NCI-H1694 (cell line): ENCODE data around the gene MCOLN1.
"Not testable (repeated sequence)": the region's sequence is repeated elsewhere in the genome, so short reads cannot be mapped to it uniquely, and the experiment has no call there.

Source experiments
- DNase-seq: peaks from one replicate; lab custom pipeline; 2025; lab: John Stamatoyannopoulos, UW

MCOLN1 gene

DNA sequence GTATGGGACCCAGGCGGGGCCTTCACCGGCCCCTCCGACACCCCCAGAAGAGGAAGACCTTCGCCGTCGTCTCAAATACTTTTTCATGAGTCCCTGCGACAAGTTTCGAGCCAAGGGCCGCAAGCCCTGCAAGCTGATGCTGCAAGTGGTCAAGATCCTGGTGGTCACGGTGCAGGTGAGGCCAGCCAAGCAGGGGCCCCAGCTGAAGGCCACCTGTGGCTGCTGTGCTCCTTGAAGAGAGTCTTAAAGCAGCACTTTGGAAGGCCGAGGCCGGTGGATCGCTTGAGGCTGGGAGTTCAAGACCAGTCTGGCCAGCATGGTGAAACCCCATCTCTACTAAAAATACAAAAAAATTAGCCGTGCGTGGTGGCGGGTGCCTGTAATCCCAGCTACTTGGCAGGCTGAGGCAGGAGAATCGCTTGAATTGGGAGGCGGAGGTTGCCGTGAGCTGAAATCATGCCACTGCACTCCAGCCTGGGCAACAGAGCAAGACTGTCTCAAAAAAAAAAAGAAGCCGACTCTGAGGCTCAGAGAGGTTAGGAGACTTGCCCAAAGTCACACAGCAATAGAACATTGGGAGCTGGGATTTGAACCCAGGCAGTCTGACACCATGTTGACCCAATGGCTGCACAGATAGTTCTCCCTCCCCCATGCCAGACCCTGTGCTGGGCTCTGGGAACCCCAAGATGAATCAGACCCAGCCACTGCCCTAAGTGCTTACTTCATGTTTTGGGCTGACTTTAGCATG is 2.7 kb downstream of the MCOLN1 start:
- no peak for DNase-seq

DNA sequence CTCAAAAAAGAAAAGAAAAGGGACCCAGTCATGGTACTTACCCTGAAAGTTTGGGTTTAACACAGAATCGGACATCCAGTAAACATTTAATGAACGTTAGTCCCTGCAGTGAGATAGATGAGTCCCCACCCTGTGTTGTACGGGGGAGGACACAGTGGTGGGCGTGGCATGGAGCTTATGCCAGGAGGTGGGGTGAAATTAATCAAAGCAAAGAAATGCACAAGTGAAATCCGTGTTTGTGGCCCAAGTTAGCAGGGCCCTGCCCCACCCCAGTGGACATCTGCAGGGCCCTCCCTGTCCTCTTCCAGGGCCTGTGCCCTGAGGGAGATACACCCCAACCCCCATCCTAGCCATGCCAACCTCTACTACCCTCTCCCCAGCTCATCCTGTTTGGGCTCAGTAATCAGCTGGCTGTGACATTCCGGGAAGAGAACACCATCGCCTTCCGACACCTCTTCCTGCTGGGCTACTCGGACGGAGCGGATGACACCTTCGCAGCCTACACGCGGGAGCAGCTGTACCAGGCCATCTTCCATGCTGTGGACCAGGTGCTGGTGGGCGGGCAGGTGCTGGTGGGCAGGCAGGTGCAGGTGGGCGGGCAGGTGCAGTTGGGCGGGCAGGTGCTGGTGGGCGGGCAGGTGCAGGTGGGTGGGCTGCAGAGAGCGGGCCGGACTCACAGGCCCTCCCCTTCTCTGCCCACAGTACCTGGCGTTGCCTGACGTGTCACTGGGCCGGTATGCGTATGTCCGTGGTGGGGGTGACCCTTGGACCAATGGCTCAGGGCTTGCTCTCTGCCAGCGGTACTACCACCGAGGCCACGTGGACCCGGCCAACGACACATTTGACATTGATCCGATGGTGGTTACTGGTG is 3.9 kb downstream of the MCOLN1 start:
- DNase-seq = no peak

DNA sequence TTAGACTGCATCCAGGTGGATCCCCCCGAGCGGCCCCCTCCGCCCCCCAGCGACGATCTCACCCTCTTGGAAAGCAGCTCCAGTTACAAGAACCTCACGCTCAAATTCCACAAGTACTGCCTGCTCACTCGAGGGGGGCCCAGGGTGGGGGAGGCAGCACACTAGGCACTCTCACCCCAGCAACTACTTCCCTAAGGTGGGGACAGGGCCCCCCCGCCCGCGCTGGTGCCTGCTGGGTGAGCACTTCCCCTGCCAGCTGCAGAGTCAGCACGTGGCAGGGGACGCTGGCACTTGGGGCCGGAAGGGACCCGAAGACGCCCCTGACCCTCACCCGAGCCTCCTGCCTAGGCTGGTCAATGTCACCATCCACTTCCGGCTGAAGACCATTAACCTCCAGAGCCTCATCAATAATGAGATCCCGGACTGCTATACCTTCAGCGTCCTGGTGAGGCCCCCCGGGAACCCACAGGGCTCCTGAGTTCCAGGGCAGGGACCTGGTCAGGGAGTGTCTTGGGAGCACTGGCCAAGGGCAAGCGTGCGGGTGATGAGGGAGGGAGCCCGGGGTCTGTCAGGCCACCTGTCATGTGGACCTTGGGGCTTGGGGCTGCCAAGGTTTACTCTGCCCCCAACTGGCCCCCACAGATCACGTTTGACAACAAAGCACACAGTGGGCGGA is 5.2 kb downstream of the MCOLN1 start:
- DNase-seq = no peak

DNA sequence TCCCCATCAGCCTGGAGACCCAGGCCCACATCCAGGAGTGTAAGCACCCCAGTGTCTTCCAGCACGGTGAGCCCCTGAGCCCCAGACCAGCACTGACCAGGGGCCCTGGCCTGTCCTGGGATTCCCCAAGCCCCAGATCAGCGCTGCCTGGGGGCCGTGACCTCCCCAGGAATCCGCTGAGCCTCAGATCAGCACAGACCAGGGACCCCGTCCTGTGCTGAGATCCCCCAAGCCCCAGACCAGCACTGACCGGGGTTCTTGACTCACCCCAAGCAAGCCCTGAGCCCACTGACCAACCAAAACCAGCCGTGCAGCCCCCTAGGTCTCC is 5.7 kb downstream of the MCOLN1 start:
- DNase-seq = no peak

DNA sequence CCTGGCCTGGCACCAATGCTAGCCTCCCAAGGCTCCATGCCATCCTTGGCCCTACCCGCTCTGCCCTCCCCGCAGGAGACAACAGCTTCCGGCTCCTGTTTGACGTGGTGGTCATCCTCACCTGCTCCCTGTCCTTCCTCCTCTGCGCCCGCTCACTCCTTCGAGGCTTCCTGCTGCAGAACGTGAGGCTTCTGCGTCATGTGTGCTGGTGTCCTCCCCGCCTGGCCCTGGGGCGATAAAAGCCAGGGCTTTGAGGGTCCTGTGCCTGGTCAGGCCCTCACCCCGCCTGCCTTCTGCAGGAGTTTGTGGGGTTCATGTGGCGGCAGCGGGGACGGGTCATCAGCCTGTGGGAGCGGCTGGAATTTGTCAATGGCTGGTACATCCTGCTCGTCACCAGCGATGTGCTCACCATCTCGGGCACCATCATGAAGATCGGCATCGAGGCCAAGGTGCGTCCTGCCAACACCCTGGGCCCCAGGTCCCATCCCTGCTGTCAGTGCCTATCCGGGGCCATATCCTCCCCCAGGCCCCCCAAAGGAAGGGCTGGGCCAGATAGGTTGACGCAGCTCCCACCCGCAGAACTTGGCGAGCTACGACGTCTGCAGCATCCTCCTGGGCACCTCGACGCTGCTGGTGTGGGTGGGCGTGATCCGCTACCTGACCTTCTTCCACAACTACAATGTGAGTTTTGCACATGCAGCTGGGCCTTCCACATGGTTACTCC is 6.3 kb downstream of the MCOLN1 start:
- no peak for DNase-seq

DNA sequence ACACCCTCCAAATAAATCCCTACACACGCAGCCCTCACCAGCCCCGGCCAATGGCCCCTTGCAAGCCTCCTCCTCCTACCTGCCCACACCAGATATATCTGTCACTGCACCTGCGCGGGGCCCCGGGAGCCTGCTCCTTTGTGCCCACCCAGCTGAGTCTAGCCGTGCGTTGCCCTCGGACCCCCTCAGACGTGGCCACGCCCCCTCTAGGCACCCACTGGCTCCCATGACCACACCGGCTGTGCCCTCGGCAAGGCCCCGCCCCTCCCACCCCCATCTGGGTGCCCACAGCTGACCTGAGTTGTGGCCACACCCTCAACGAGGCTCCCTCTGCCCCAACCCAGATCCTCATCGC is 6.8 kb downstream of the MCOLN1 start:
- DNase-seq = no peak

DNA sequence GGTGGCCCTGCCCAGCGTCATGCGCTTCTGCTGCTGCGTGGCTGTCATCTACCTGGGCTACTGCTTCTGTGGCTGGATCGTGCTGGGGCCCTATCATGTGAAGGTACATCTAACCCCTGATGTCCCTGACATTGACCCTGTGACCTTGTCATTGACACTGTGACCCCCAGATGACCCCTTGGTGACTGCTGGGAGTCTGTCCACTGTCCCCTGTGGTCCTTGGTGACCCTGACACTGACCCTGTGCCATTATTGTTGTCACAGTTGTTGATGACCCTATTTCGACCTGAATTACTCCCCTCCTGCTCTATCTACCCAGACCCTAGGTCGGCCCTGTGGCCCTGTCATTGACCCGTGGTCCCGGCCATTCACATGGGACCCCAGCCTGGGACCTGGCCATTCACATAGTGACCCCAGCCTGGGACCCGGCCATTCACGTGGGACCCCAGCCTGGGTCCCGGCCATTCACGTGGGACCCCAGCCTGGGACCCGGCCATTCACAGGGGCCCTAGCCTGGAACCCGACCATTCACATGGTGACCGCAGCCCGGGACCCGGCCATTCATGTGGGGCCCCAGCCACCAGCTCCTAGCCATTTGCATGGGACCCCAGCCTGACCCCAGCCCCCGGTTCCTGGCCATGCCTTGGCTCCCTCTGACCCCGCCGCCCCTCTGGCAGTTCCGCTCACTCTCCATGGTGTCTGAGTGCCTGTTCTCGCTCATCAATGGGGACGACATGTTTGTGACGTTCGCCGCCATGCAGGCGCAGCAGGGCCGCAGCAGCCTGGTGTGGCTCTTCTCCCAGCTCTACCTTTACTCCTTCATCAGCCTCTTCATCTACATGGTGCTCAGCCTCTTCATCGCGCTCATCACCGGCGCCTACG is 7.4 kb downstream of the MCOLN1 start:
- DNase-seq = no peak

DNA sequence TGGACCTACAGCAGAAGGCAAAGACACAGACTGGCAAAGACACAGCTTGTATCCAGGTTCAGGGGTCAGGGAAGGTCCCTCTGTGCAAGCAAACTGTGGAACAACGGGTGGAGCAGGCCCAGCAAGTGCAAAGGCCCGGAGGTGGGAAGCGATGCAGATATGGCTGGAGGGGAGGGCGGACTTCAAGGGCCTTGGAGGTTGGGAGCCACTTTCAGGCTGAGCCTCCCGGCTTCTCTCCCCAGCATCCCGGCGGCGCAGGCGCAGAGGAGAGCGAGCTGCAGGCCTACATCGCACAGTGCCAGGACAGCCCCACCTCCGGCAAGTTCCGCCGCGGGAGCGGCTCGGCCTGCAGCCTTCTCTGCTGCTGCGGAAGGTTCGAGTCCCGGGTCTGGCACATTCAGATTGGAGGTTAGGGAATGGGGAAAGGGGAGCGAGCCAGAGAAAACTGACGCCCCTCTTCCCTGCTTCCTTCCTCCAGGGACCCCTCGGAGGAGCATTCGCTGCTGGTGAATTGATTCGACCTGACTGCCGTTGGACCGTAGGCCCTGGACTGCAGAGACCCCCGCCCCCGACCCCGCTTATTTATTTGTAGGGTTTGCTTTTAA is 11.0 kb downstream of the MCOLN1 start:
- no peak for DNase-seq

DNA sequence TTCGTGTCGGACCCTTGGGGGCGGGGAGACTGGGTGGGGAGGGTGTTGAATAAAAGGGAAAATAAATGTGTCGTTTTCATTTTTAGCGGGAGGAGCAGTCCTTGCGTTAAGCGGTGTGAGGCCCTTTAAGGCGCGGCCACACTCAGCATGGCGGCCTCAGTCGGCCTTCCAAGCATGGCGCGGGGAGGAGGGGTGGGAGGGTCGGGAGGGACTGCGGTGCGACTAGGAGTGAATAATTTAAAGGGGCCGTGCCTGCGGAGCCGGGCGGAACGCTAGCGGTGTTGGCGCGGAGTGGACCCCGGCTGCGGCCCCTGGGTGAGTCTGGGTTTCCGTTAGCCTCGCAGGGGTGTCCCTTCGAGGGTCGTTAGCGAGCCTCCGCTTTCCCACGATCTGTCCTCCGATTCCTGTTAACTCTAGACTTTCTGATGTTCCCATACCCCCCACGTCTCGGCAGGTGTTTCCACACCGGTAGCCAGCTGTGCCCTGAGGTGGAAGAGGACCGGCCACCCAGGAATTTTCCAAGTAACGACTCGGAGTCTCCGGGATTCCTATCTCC is 11.6 kb downstream of the MCOLN1 start:
- DNase-seq = peak; percentile 32

DNA sequence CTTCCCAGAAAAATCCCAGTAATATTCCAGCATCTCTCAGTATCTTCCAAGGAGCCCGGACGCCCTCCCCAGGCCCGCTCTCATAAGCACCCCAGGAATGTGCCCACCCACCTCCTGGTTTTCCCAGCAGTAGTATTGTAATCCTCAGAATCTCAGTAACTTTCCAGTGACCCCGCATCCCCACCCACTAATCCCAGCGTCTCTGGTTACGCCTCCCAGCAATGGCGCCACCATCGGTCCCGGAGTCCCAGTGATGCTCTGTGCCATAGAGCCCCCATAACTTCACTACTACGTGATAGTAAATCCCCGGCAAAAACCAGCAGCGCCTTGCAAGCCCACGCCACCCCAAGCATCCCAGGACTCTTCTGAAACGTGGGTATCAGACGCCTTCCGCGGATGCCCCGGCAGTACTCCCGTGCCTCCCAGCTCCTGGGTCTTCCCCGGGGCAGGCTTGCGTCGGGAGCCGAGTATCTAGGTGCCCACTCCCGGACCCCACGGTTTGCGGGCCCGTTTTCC is 12.2 kb downstream of the MCOLN1 start:
- no peak for DNase-seq

DNA sequence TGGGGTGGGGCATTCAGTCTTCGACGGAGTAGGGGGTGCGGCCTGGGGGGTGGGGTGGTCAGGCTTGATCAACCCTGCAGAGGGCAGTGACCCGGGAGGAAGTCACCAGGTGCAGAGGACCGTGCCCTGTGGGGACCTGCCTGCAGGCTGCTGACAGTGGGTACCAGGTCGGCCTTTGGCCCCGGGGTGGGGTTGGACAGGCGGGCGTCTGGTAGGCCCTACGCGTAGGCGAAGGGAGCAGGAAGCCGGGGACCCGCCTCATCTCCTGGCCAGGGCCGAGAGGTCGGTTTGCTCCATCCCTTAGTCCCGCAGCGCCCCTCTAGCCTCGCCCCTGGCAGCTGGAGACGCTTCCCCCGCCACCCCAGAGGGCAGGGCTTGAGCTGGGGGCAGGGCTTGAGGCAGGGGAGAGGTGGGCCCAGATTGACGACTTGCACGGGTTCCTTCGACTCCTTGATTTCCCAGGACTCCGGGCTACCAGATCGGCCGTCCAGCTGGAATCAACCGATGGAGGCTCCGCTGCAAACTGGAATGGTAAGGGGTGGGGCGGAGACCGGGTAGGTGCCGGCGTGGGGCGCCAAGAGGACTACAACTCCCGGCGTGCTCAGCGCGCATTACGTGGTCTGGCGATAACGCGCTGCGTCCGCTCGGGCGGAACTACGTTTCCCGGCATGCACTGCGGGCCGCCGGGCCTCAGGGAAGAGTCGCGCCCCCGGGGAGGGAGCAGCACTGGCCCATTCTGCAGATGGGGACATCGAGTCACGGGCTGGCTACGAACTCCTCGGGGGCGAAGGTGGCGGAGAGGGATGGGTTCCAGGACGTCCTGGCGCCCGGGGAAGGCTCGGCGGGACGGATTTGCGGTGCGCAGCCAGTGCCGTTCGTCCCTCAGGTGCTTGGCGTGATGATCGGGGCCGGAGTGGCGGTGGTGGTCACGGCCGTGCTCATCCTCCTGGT is 12.9 kb downstream of the MCOLN1 start, which contains the start of gene PNPLA6:
Gene PNPLA6, plus strand, starts transcription at position 671 of the 951 bp plus-strand sequence. Its CDS starts 72 bp downstream, at position 743.
- peak; percentile 74 for DNase-seq

DNA sequence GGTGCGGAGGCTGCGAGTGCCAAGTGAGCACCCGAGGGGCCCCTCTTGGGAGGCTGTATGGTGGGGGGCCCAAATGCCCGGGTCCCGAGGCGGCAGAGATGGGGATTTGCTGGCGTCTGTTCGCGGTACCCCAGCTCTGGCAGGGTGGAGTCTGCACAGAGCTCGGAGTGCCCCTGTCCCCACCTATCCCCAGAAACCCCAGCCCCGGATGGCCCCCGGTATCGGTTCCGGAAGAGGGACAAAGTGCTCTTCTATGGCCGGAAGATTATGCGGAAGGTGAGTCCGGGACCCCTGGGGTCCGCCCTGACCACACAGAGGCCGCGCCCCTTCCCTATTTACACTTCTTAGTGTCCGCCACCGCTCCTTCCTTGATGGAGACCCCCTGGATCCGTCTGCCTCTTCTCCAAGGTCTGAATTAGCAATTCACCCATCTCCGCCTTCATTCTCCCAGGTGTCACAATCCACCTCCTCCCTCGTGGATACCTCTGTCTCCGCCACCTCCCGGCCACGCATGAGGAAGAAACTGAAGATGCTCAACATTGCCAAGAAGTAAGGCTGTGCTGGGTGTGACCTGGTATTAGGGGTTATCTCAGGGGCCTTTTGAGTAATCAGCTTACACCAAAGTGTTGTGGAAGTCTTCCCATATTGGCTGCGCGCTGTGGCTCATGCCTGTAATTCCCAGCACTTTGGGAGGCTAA is 13.7 kb downstream of the MCOLN1 start:
- DNase-seq = no peak

DNA sequence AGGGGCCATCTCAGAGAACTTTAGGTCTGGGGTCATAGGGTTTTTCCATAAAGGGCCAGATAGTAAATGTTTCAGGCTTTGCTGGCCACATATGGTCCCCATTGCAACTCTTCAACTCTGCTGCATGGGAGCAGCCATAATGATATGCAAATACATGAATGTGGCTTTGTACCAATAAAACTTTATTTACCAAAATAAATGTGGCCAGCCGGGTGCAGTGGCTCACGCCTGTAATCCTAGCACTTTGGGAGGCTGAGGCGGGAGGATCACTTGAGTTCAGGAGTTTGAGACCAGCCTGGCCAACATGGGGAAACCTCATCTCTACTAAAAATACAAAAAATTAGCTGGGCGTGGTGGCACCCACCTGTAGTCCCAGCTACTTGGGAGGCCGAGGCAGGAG is 16.6 kb downstream of the MCOLN1 start:
- DNase-seq = not testable (repeated sequence)

DNA sequence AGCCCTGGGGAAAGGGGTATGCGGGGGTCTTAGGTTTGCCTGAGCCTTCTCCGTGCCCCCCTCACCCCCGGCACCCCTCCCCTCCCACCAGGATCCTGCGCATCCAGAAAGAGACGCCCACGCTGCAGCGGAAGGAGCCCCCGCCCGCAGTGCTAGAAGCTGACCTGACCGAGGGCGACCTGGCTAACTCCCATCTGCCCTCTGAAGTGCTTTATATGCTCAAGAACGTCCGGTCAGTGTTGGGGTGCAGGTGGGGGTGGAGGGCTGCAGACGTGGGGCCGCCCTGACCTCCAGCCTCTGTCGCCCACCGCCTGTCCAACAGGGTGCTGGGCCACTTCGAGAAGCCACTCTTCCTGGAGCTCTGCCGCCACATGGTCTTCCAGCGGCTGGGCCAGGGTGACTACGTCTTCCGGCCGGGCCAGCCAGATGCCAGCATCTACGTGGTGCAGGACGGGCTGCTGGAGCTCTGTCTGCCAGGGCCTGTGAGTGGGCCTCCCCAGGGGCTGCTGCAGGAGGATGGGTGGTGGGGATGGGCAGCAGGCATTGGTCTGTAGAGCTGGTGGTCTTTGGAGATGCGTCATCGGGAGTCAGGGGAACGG is 17.5 kb downstream of the MCOLN1 start:
- no peak for DNase-seq

DNA sequence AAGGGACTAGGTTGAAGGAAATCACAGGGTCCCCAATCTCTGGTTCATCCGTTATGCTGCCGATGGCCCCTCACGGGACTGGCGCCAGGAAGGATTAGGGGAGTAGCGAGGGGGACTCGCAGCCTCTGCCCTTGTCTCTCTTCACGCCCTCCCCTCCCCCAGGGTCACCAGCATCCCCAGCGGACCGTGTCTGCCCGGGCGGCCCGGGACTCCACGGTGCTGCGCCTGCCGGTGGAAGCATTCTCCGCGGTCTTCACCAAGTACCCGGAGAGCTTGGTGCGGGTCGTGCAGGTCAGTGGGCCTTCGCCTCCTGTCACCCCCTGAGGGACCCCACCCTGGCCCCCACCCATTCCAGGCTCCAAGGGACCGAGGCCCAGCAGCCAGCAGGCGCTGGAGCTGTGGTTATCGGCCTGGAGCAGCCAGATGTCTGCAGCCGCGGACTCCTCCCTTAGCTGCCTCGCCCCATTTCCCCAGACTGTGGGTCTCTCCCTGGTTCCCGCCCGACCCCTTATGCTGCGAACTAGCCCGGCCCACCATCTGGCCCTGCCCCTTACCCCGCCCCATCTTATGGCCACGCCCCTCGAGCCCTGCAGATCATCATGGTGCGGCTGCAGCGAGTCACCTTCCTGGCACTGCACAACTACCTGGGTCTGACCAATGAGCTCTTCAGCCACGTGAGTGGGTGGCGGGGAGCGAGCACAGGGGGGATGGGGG is 18.5 kb downstream of the MCOLN1 start:
- DNase-seq = no peak

DNA sequence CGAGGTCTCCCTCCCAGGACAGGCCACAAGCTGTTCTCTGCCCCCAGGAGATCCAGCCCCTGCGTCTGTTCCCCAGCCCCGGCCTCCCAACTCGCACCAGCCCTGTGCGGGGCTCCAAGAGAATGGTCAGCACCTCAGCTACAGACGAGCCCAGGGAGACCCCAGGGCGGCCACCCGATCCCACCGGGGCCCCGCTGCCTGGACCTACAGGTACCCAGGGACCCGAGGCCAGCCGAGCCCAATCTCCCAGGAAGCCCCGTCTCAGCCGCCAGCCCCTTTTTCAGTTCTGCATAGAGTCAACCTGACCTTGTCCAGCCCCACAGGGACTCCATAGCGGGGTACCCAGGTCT is 19.0 kb downstream of the MCOLN1 start:
- no peak for DNase-seq

DNA sequence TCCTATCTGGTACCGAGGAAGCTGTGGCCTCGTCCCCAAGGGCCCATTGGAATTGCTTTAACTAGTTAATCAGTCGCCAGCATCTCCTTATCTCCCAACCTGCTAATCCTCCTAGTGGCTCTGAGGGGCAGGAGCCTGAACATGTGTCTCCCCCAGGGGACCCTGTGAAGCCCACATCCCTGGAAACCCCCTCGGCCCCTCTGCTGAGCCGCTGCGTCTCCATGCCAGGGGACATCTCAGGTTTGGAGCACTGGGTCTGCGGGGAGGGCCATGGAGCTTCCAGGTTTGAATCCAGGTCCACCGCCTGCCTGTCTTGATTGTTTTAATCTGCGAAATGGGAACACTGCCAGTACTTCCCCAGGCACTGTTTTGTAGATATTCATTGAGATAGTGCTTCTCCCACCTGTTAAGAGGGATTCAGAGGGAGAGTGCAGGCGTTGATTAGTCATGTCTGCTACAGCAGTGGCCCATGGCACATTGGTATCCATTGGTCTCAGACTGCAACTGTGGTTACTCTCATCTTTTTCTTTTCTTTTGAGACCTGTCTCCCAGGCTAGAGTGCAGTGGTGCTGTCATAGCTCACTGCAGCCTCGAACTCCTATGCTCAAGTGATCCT is 19.5 kb downstream of the MCOLN1 start:
- no peak for DNase-seq
